SK-N-SH (cell line): Measurements from ENCODE around the gene ARID3A. TPM values are rescaled to one million over a fixed set of nuclear protein-coding genes. Genes with fewer than 3 reads are reported as not detected.

Source experiments
- CTCF ChIA-PET: fragments of 300-600, 350-600 bp; formaldehyde crosslinking; extraction: SDS; loops from one replicate; lab custom pipeline; 2021; lab: Yijun Ruan, JAX
- POLR2A ChIA-PET: fragments of 350-600 bp; sonication (Branson Sonifier 250); formaldehyde crosslinking; extraction: SDS; loops from one replicate; lab custom pipeline; 2020; ENCODE audit warnings: antibody characterized with exemption, inconsistent platforms; lab: Yijun Ruan, JAX
- DNase-seq: peaks from one replicate; pipeline ENCODE4 v3.0.0; 2012
- H2AFZ ChIP-seq: fragments of 200-600 bp; sonication (generic); 2 replicates; pipeline ENCODE4 v1.8.1; 2016; ENCODE audit warnings: antibody characterized with exemption, mild to moderate bottlenecking, low read depth
- H3F3A ChIP-seq: fragments of 200-600 bp; sonication (generic); replicated peaks from 2 replicates; pipeline ENCODE3; 2016; ENCODE audit warnings: antibody characterized with exemption, mild to moderate bottlenecking; ENCODE audit not compliant: insufficient read depth
- H3K27ac ChIP-seq, 2 experiments: fragments of 200-500 bp in 1 of 2; fragments of 200-600 bp in 1 of 2; sonication (Bioruptor generic) in 1 of 2; sonication (generic), shearing (Covaris generic) in 1 of 2; 2 replicates each; pipeline versions ENCODE4 v1.5.1 to v1.6.1; 2014 to 2016; ENCODE audit warnings: low read depth in 2 of 2, inconsistent platforms in 1 of 2, low read length in 1 of 2, mild to moderate bottlenecking in 1 of 2, mixed read lengths in 1 of 2
- H3K27me3 ChIP-seq: fragments of 200-600 bp; sonication (generic), shearing (Covaris generic); 2 replicates; pipeline ENCODE4 v1.6.1; 2016; ENCODE audit warnings: mixed run types; ENCODE audit not compliant: insufficient read depth
- H3K36me3 ChIP-seq, 2 experiments: fragments of 200-500 bp in 1 of 2; fragments of 200-600 bp in 1 of 2; sonication (Bioruptor generic) in 1 of 2; sonication (generic) in 1 of 2; replicated peaks in 1 of 2; 2 replicates each; pipeline versions ENCODE3 to v1.5.1; 2014 to 2016; ENCODE audit warnings: low read length in 1 of 2, mild to moderate bottlenecking in 1 of 2; ENCODE audit not compliant: insufficient read depth in 2 of 2, control insufficient read depth in 1 of 2
- H3K4me1 ChIP-seq, 2 experiments: fragments of 200-500 bp in 1 of 2; fragments of 200-600 bp in 1 of 2; sonication (Bioruptor generic) in 1 of 2; sonication (generic), shearing (Covaris generic) in 1 of 2; 2 replicates each; pipeline versions ENCODE4 v1.5.1 to v1.6.1; 2014 to 2016; ENCODE audit warnings: low read depth in 1 of 2, low read length in 1 of 2, mixed run types in 1 of 2; ENCODE audit not compliant: insufficient read depth in 2 of 2, control insufficient read depth in 1 of 2
- H3K4me2 ChIP-seq: fragments of 200-600 bp; sonication (generic), shearing (Covaris generic); 2 replicates; pipeline ENCODE4 v1.6.1; 2017; ENCODE audit warnings: mixed run types
- H3K4me3 ChIP-seq, 2 experiments: fragments of 200-500 bp in 1 of 2; fragments of 200-600 bp in 1 of 2; sonication (Bioruptor generic) in 1 of 2; sonication (generic), shearing (Covaris generic) in 1 of 2; 2 replicates each; pipeline versions ENCODE4 v1.5.1 to v1.8.1; 2014 to 2016; ENCODE audit warnings: low read depth in 2 of 2, inconsistent platforms in 1 of 2, low read length in 1 of 2, mild to moderate bottlenecking in 1 of 2, mixed read lengths in 1 of 2, moderate library complexity in 1 of 2
- H3K79me2 ChIP-seq: fragments of 200-600 bp; sonication (generic); 2 replicates; pipeline ENCODE4 v1.8.1; 2017; ENCODE audit warnings: mild to moderate bottlenecking; ENCODE audit not compliant: insufficient read depth
- H3K9ac ChIP-seq: fragments of 200-600 bp; sonication (generic); 2 replicates; pipeline ENCODE4 v1.6.1; 2017; ENCODE audit warnings: mixed run types
- H3K9me2 ChIP-seq: fragments of 200-600 bp; sonication (generic); 2 replicates; pipeline ENCODE4 v1.6.1; 2017; ENCODE audit warnings: mixed run types
- H3K9me3 ChIP-seq: fragments of 200-600 bp; sonication (generic); 2 replicates; pipeline ENCODE4 v1.6.1; 2017; ENCODE audit warnings: mixed run types, mild to moderate bottlenecking, moderate library complexity
- H4K20me1 ChIP-seq: fragments of 200-600 bp; sonication (generic); 2 replicates; pipeline ENCODE4 v1.6.1; 2017; ENCODE audit warnings: mild to moderate bottlenecking, mixed run types; ENCODE audit not compliant: insufficient read depth
- FOXM1 ChIP-seq: IDR thresholded peaks from 2 replicates; pipeline ENCODE4 v1.4.0; 2012; ENCODE audit warnings: low read depth, mild to moderate bottlenecking
- JUND ChIP-seq: IDR thresholded peaks from 2 replicates; pipeline ENCODE4 v1.4.0; 2012
- MXI1 ChIP-seq: IDR thresholded peaks from 2 replicates; pipeline ENCODE4 v1.6.1; 2012; ENCODE audit warnings: mild to moderate bottlenecking, low read depth, low read length, improper control_type of control experiment
- RAD21 ChIP-seq: IDR thresholded peaks from 2 replicates; pipeline ENCODE4 v1.6.1; 2012; ENCODE audit warnings: mild to moderate bottlenecking, low read length
- REST ChIP-seq: IDR thresholded peaks from 2 replicates; pipeline ENCODE4 v1.6.1; 2012; ENCODE audit warnings: mild to moderate bottlenecking, low read depth, low read length, moderate library complexity
- RXRA ChIP-seq: IDR thresholded peaks from 2 replicates; pipeline ENCODE4 v1.4.0; 2012; ENCODE audit warnings: low read depth, mild to moderate bottlenecking, borderline replicate concordance
- TAF1 ChIP-seq: IDR thresholded peaks from 2 replicates; pipeline ENCODE4 v1.6.1; 2012; ENCODE audit warnings: low read depth, mild to moderate bottlenecking, low read length, moderate library complexity, borderline replicate concordance
- TCF12 ChIP-seq: IDR thresholded peaks from 2 replicates; pipeline ENCODE4 v1.4.0; 2012
- YY1 ChIP-seq: IDR thresholded peaks from 2 replicates; pipeline ENCODE4 v1.4.0; 2012; ENCODE audit warnings: low read depth, mild to moderate bottlenecking
- WGBS: methylation state at CpG from one replicate; pipeline ENCODE4 v1.1.6; 2017; ENCODE audit warnings: low lambda C conversion rate; 5-methylcytosine and 5-hydroxymethylcytosine counted together
- polyA plus RNA-seq, 3 experiments: library from polyadenylated mRNA; depleted of rRNA; stranded (reverse); fragments of >200 nt; gene quantifications; 2 replicates each; pipeline ENCODE4 v1.2.3, GENCODE V29; 2012
- TF ChIP-seq, protein P1 (sequence below): fragments of 200-600 bp; sonication (generic); IDR thresholded peaks from 2 replicates; pipeline ENCODE4 v1.6.1; 2017; ENCODE audit warnings: antibody characterized with exemption, mild to moderate bottlenecking, moderate library complexity
- TF ChIP-seq, protein P2 (sequence below): fragments of 150-350 bp; IDR thresholded peaks from 2 replicates; pipeline ENCODE4 v1.6.1; 2017; ENCODE audit warnings: antibody characterized with exemption, low read length, low read depth, borderline replicate concordance

The ARID3A gene
- polyA plus RNA-seq, 1 of the 3 experiments (the other 2 are of a cell fraction): 8.6 TPM

DNA sequence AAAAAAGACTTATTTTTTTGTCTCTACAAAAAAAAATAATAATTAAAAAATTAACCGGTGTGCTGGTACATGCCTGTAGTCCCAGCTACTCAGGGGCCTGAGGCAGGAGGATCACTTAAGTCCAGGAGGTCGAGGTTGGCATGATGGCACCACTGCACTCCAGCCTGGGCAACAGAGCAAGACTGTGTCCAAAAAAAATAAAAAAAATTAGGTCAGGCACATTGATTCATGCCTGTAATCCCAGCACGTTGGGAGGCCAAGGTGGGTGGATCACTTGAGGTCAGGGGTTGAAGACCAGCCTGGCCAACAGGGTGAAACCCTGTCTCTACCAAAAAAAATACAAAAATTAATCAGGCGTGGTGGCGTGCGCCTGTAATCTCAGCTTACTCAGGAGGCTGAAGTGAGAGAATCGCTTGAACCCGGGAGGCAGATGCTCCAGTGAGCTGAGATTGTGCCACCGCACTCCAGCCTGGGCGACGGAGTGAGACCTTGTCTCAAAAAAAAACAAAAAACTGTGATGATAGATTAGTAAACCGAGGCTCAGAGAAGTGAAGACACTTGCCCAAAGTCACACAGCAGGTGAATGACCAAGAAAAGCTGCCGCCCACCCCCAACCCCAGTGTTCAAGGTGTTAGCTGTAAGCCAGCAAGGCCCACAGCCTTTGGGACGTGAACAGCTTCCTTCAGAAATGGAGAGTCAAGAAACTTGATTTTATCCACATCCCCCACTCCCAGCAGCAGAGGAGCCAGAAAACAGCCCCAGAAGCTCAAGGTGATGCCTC lies 23.2 kb upstream of the ARID3A start:
- Histone ChIP-seq H3K4me2 (no peak overlapping the region), H3K9me2 (no peaks in the 10 kb centered on the region), H3F3A (peaks cover 4% of the 10 kb centered on the region), H2AFZ (no peak overlapping the region), H3K9ac (no peak overlapping the region), H3K36me3 (peaks cover 0 to 11% of the 10 kb centered on the region in 2 experiments), H3K27me3 (no peaks in the 10 kb centered on the region), H3K4me3 (no peak overlapping the region), H4K20me1 (peaks cover 41% of the 10 kb centered on the region), H3K4me1 (no peaks in the 10 kb centered on the region; a peak in 1 of 4 replicates), H3K27ac (no peak overlapping the region), H3K9me3 (no peaks in the 10 kb centered on the region)
- CTCF ChIA-PET: interaction anchor here (1.5 to 1.7 kb wide), 2 partner anchors 11 to 20 kb away, joined by 3 to 5 read pairs; no protein-coding TSS in a partner anchor
- POLR2A ChIA-PET: no interaction called here
- 97% methylated on average over 14 of the region's 14 CpGs for WGBS
- no peak for DNase-seq
- TF ChIP-seq, protein P1, sequence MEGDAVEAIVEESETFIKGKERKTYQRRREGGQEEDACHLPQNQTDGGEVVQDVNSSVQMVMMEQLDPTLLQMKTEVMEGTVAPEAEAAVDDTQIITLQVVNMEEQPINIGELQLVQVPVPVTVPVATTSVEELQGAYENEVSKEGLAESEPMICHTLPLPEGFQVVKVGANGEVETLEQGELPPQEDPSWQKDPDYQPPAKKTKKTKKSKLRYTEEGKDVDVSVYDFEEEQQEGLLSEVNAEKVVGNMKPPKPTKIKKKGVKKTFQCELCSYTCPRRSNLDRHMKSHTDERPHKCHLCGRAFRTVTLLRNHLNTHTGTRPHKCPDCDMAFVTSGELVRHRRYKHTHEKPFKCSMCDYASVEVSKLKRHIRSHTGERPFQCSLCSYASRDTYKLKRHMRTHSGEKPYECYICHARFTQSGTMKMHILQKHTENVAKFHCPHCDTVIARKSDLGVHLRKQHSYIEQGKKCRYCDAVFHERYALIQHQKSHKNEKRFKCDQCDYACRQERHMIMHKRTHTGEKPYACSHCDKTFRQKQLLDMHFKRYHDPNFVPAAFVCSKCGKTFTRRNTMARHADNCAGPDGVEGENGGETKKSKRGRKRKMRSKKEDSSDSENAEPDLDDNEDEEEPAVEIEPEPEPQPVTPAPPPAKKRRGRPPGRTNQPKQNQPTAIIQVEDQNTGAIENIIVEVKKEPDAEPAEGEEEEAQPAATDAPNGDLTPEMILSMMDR: no peak
- TF ChIP-seq, protein P2, sequence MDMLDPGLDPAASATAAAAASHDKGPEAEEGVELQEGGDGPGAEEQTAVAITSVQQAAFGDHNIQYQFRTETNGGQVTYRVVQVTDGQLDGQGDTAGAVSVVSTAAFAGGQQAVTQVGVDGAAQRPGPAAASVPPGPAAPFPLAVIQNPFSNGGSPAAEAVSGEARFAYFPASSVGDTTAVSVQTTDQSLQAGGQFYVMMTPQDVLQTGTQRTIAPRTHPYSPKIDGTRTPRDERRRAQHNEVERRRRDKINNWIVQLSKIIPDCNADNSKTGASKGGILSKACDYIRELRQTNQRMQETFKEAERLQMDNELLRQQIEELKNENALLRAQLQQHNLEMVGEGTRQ: no peak
- no peak for TF ChIP-seq REST
- no peak for TF ChIP-seq RXRA
- no peak for TF ChIP-seq RAD21
- TF ChIP-seq FOXM1: no peak
- no peak for TF ChIP-seq MXI1
- no peak for TF ChIP-seq TCF12
- TF ChIP-seq YY1: no peak
- no peak for TF ChIP-seq TAF1
- no peak for TF ChIP-seq JUND
- TF ChIP-seq, all 33 proteins: peak for 0
- peaks cover 53% of the 10 kb centered on the region for H3K79me2 ChIP-seq
